Cardiac muscle cell (in vitro differentiated cells and primary cell): ENCODE results near the gene PROM2. TPM values are rescaled to one million over a fixed set of nuclear protein-coding genes. Genes with fewer than 3 reads are reported as not detected.

Source experiments
- DNase-seq, 2 donors: peaks; one replicate each; pipeline versions ENCODE4 v3.0.0 to v3.0.0-alpha.2; 2010 to 2017; ENCODE audit warnings: low read depth in 1 of 2, low spot score in 1 of 2
- H3K27ac ChIP-seq: fragments of 200-600 bp; sonication (generic); 2 replicates; pipeline ENCODE4 v1.5.1; 2016
- H3K27me3 ChIP-seq: fragments of 200-600 bp; sonication (generic); 2 replicates; pipeline ENCODE4 v1.6.0; 2016; ENCODE audit warnings: control low read depth
- H3K36me3 ChIP-seq: fragments of 200-600 bp; sonication (generic); 2 replicates; pipeline ENCODE4 v1.5.1; 2016; ENCODE audit warnings: control low read depth
- H3K4me1 ChIP-seq: fragments of 200-600 bp; sonication (generic); 2 replicates; pipeline ENCODE4 v1.8.1; 2017; ENCODE audit warnings: low read depth, mild to moderate bottlenecking, mixed run types
- H3K4me3 ChIP-seq: fragments of 200-600 bp; sonication (generic); 2 replicates; pipeline ENCODE4 v1.5.1; 2016; ENCODE audit warnings: mild to moderate bottlenecking
- H3K9me3 ChIP-seq: fragments of 200-600 bp; sonication (generic); 2 replicates; pipeline ENCODE4 v1.5.1; 2017; ENCODE audit warnings: low read depth, mild to moderate bottlenecking, control low read depth
- polyA plus RNA-seq: library from polyadenylated mRNA; unstranded; fragments of >200 nt; fragmentation: Nextera tagmentation; extraction: Ambion mirVana; gene quantifications from 2 replicates; pipeline ENCODE4 v1.2.1, GENCODE V29; 2016
- total RNA-seq: library from RNA; depleted of rRNA; stranded (reverse); fragments of >200 nt; gene quantifications from 2 replicates; pipeline ENCODE4 v1.2.3, GENCODE V29; 2016
- TF ChIP-seq, protein P1 (sequence below): IDR thresholded peaks from 2 replicates; pipeline ENCODE4 v1.5.1; 2012; ENCODE audit warnings: low read depth, mild to moderate bottlenecking, low read length

Gene PROM2
- total and polyA plus RNA-seq, 2 experiments from 2014 or later = 1.4 to 16.0 TPM

DNA sequence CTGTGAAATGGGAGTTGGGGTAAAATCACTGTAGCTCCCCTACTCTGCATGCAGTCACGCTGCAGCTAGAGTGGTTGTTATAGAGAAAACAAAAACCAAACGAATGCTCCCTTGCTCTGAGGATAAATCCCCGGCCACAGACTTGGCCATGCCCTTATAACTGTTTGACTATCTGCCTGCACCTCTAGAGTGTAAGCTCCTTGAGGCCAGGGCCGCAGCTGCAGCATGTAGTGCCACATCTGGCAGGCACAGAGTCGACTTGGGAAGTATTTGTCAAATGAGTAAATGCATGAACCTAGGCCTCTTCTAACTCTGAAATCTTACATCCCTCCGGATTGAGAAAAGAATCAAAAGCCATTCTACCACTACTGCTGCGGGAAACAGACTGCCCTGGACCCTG lies 58.8 kb downstream of the PROM2 start:
- no peak for DNase-seq
- no peaks in the 10 kb centered on the region for H3K9me3 ChIP-seq
- TF ChIP-seq, protein P1, sequence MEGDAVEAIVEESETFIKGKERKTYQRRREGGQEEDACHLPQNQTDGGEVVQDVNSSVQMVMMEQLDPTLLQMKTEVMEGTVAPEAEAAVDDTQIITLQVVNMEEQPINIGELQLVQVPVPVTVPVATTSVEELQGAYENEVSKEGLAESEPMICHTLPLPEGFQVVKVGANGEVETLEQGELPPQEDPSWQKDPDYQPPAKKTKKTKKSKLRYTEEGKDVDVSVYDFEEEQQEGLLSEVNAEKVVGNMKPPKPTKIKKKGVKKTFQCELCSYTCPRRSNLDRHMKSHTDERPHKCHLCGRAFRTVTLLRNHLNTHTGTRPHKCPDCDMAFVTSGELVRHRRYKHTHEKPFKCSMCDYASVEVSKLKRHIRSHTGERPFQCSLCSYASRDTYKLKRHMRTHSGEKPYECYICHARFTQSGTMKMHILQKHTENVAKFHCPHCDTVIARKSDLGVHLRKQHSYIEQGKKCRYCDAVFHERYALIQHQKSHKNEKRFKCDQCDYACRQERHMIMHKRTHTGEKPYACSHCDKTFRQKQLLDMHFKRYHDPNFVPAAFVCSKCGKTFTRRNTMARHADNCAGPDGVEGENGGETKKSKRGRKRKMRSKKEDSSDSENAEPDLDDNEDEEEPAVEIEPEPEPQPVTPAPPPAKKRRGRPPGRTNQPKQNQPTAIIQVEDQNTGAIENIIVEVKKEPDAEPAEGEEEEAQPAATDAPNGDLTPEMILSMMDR = no peak
- H3K4me1 ChIP-seq = peaks cover 3% of the 10 kb centered on the region
- no peaks in the 10 kb centered on the region for H3K27me3 ChIP-seq
- no peak overlapping the region for H3K27ac ChIP-seq
- H3K4me3 ChIP-seq = no peak overlapping the region
- no peaks in the 10 kb centered on the region for H3K36me3 ChIP-seq

DNA sequence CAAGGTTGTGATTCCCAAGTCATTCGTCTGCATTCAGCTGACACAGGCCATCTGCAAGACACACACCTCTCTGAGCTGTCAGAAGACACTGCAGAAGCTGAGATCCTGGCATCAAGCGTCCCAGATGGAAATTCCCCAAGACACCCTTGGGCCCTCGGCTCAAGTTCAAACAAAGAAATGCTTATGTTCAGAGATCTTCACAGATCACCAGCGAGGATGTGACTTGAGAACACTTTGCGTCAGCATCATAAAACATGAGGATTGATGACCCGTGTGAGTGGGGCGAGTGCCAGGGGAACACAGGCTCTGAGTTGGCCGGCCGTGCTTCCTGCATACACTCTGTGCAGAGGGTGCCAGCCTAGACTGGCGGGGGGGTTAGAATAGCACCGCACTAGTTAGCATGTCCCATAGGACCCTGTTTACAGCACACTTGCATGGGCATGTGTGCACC lies 59.7 kb downstream of the PROM2 start:
- peak in 1 of 2 donors; percentile 65 for DNase-seq
- Histone ChIP-seq H3K4me3 (no peak overlapping the region), H3K9me3 (no peaks in the 10 kb centered on the region), H3K36me3 (no peaks in the 10 kb centered on the region), H3K4me1 (no peaks in the 10 kb centered on the region), H3K27ac (no peak overlapping the region), H3K27me3 (no peaks in the 10 kb centered on the region)
- TF ChIP-seq, protein P1 = no peak

DNA sequence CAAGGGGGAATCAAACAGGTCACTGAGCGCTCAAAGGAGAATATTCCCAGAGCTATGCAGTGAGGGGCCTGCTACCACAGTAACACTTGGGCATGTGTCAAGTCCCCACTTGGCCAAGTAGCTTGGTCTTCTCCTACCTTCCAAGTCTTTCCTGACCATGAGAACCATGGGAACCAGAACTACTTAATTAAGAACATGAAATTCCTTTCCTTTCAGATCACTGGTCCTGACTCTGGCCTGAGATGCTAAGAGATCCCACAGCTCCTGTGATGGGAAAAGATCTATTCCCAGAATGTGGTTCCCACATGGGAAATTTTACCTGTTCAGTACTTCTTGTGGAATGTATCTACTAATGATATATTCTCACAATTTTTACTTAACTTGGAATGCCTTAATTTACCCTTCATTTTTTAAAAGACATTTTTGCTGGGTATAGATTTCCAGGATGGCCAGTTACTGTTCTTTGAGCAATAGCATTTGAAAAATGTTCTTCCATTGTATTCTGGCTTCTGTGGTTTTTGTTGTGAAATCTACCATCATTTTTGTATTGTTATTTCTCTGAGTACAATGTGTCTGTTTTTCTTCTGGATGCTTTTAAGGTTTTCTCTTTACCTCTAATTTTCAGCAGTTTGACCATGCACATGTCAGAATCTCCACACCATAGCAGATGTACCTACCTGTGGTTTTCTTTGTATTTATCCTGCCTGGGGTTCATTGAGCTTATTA lies 60.8 kb downstream of the PROM2 start:
- Histone ChIP-seq H3K27me3 (no peaks in the 10 kb centered on the region), H3K4me3 (no peak overlapping the region), H3K36me3 (no peaks in the 10 kb centered on the region), H3K9me3 (no peaks in the 10 kb centered on the region), H3K27ac (no peak overlapping the region), H3K4me1 (no peaks in the 10 kb centered on the region)
- DNase-seq = no peak
- TF ChIP-seq, protein P1 = no peak

DNA sequence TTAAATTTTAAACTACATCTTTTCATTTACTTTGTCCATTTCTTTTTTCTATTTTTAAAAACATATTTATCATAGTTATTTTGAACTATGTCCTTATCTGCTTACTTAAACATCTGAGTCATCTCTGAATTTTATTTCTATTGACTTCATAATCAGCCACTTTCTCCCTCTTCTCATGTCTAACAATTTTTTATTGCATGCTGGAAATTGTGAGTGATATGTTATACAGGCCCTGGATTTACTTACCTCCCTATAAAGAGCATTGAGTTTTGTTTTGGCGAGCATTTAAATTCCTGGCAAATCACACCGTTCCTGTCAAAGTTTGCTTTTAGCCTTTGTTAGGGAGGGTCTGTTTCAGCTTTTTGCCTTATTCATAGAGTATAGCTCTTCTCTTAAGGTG lies 62.2 kb downstream of the PROM2 start:
- Histone ChIP-seq H3K9me3 (no peaks in the 10 kb centered on the region), H3K4me1 (no peaks in the 10 kb centered on the region), H3K27ac (no peak overlapping the region), H3K4me3 (no peak overlapping the region), H3K27me3 (peaks cover 4% of the 10 kb centered on the region), H3K36me3 (no peaks in the 10 kb centered on the region)
- TF ChIP-seq, protein P1 = no peak
- DNase-seq = no peak

DNA sequence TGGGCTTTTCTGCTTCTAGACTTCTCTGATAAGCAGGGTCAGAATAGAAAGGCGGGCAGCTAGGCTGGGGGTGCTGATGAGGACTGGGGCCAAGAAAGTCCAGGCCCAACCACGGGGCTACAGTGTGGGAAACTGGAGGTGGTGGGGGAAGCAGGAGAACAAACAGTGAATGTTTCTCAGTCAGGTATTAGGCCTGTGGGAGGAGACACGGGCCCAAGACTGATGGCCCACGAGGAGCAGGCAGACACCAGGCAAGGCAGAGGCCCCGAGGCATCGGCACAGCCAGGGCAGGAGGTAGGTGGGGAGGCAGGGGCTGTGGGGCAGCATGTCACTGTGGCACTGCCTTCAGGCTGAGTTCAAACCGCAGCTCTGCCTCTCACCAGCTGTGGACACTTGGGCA lies 63.6 kb downstream of the PROM2 start:
- no peaks in the 10 kb centered on the region for H3K9me3 ChIP-seq
- no peak overlapping the region for H3K27ac ChIP-seq
- H3K4me1 ChIP-seq = no peaks in the 10 kb centered on the region
- no peak overlapping the region for H3K4me3 ChIP-seq
- H3K36me3 ChIP-seq = no peaks in the 10 kb centered on the region
- H3K27me3 ChIP-seq = peaks cover 14% of the 10 kb centered on the region
- no peak for DNase-seq
- TF ChIP-seq, protein P1 = no peak

Other genes with a start within 250 kb of the PROM2 start
- 0.49 TPM in 1 of 2 replicates, not detected in the other for gene MAL, start 248.7 kb upstream of the PROM2 start, total RNA-seq
- not detected in 2 replicates for gene MAL, start 248.7 kb upstream of the PROM2 start, polyA plus RNA-seq
- gene MRPS5, start 152.6 kb upstream of the PROM2 start, total RNA-seq = 66.9 and 116 TPM in 2 replicates
- 73.5 and 118 TPM in 2 replicates for gene MRPS5, start 152.6 kb upstream of the PROM2 start, polyA plus RNA-seq
- gene ZNF514, start 114.6 kb upstream of the PROM2 start, total RNA-seq = 15.3 and 21.7 TPM in 2 replicates
- gene ZNF514, start 114.6 kb upstream of the PROM2 start, polyA plus RNA-seq = 18.4 and 20.3 TPM in 2 replicates
- gene ZNF2, start 108.6 kb upstream of the PROM2 start, total RNA-seq = 4.7 and 6.4 TPM in 2 replicates
- 4.2 and 5.6 TPM in 2 replicates for gene ZNF2, start 108.6 kb upstream of the PROM2 start, polyA plus RNA-seq
- gene ZNF892, start 66.9 kb upstream of the PROM2 start, total RNA-seq = 7.3 and 12.6 TPM in 2 replicates
- gene ZNF892, start 66.9 kb upstream of the PROM2 start, polyA plus RNA-seq = 2.6 and 4.7 TPM in 2 replicates
- gene KCNIP3, start 22.9 kb downstream of the PROM2 start, total RNA-seq = 3.6 and 5.2 TPM in 2 replicates
- gene KCNIP3, start 22.9 kb downstream of the PROM2 start, polyA plus RNA-seq = 1.2 and 2.6 TPM in 2 replicates
- 57.7 and 64.9 TPM in 2 replicates for gene FAHD2A, start 128.3 kb downstream of the PROM2 start, total RNA-seq
- 66.1 and 66.5 TPM in 2 replicates for gene FAHD2A, start 128.3 kb downstream of the PROM2 start, polyA plus RNA-seq
- gene TRIM43B, start 210.3 kb downstream of the PROM2 start, total RNA-seq = not detected in 2 replicates
- gene TRIM43B, start 210.3 kb downstream of the PROM2 start, polyA plus RNA-seq = not detected in 2 replicates